SHP77 treated with DMSO at 0.1 percent for 48 hours (cell line): Measurements from ENCODE around the gene ZNF615.
"Not testable (repeated sequence)": the region's sequence is repeated elsewhere in the genome, so short reads cannot be mapped to it uniquely, and the experiment has no call there.

ENCODE experiments used
- DNase-seq: peaks from one replicate; lab custom pipeline; 2025; lab: John Stamatoyannopoulos, UW

ZNF615 gene

DNA sequence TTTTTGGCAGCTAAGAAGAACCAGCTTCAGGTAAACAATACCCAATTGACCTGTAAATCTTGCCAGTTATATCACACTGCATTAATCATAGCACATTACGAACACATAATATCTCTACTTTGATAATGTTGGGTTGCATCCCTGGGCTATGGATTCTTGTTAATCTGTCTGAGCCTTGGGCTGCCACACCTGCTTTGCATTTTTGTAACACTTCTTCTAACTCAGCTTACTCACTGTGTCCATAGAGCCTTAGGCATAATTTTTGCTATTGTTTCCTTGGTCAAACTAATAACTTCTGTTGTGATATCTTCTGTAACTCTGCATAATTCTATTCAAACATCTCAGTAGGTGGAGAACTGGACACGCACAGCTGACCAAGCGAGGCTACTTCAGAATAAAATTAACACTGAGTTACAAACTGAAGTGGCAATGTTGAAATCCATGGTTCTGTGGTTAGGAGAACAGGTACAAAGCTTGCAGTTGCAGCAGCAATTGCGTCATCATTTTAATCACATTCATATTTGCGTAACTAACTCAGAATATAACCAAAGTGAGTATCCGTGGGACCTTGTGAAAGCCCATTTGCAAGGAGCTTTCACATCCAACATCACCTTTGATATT lies 27.8 kb downstream of the ZNF615 start:
- DNase-seq, result no peak

DNA sequence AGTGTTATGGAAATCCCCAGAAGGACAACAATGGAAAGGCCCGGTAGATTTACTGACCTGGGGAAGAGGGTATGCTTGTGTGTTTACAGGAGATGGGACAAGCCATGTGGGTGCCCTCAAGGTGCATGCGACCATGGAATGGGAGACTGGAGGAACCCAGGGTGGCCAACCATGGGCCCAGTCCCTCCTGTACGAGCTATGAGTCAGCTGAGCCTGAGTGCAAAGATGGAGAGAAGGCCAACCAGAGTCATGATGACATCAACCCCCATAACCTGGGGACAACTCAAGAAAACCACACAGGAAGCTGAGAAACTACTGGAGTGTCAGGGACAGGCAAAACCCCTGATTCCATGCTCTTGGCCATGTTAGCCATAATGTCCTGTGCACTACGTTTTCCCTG lies 29.1 kb downstream of the ZNF615 start:
- DNase-seq, result no peak

DNA sequence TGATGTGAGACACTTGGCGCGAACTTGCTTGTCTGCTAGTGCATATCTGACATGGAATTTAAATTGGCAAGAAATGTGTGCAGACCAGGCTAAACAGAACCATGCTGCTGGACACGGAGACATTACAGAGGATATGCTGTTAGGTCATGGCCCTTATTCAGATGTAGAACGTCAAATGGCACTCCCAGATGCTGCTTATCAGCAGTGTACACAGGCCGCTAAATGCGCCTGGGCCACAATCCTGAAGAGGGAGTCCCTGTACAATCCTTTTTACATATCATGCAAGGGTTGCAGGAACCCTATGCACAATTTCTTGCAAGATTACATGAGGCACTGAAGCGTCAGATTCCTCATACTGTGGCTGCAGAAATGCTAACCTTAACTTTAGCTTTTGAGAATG lies 30.7 kb downstream of the ZNF615 start:
- no peak for DNase-seq

DNA sequence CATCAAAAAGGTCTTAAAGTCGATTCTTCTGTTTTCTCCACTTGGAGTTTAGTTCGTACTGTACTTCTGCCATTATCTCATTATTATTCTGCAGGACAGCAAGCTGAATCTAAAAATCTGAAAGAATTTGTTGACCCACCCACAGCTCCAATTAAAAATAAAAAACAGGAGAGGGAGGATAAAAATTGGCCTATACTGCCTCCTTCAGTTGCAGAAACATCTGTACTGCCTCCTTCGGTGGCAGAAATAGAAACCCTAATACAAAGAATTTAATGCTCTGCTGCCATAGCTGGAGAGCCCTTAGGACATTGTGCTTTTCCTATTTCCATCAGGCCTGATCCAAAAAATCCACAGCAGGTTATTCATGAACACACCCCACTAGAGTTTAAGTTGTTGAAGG lies 31.2 kb downstream of the ZNF615 start:
- DNase-seq, result no peak

DNA sequence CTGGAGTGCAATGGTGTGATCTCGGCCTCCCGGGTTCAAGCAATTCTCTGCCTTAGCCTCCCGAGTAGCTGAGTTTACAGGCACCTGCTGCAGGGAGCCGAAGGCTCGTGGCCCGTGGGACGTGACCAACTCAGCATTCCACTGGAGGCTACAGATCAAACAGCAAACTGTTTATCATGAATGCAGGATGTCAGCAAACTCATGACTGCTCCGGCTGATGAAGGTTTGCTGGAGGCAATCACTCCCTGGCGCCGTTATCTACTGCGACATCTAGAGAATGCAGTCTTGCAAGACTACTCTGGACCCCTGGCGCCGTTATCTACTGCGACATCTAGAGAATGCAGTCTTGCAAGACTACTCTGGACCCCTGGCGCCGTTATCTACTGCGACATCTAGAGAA lies 32.2 kb downstream of the ZNF615 start:
- DNase-seq, result not testable (repeated sequence)

DNA sequence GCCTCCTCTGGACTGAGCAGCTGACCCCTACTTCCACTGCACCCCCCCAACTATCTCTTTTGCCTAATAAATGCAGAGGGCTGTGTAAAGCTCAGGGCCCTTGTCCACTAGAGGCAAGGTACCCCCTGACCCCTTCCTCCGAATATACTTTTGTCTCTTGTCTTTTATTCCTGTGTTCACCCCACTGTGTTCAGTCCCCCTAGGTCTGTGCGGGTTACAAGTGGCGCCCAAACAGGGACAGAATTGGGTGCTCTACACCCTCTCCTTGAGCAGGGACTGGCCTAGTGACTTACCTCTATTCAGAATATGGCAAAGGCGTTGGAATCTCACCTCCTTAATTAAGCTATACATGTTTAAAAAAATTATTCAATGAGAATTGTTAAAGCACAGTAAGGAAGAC lies 36.4 kb downstream of the ZNF615 start:
- DNase-seq, result no peak

DNA sequence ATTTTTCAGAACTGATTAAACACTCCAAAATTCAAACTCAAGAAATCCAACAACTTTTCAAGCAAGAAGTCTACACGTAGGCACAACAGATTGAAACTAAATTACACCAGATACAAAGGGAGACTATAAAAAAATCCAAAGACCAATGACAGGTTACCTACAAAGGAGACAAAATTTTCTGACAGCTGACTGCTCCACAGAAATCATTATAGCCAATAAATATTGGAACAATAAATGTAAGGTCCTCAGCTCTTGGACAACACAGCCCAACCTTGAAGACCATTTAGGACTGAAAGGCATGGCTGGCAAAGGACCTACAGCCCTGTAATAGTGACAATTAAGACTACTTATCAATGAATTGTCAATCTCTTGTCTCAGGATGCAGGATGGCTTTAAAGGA lies 37.3 kb downstream of the ZNF615 start:
- DNase-seq, result no peak

DNA sequence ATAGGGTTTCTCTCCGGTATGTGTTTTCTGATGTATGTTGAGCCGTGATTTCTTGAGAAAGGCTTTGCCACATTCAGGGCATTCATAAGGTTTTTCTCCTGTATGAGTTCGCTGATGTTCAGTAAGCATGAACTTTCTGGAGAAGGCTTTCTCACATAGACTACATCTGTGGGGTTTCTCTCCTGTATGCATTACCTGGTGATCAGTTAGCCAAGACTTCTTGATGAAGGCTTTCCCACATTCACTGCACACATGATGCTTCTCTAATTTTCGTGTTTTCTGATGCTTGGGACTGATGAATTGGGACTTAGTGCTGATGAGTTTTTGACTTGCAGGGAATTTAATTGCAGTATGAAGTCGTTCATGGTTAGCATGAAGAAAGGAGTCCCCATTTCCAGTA lies 42.4 kb downstream of the ZNF615 start:
- no peak for DNase-seq

DNA sequence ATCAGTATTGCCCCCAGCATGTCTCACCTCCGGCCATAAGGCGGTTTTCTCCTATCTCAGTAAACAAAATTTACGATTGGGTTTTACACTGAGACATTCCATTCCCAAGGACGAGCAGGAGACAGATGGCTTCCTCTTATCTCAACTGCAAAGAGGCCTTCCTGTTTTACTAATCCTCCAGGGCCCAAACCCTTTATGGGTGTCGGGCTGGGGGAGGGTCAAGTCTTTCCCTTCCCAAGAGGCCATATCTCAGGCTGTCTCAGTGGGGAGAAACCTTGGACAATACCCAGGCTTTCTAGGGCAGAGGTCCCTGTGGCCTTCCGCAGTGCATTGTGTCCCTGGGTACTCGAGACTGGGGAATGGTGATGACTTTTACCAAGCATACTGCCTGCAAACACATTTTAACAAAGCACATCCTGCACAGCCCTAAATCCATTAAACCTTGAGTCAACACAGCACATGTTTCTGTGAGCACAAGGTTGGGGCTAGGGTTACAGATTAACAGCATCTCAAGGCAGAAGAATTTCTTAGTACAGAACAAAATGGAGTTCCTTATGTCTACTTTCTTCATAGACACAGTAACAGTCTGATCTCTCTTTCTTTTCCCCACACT lies 47.3 kb downstream of the ZNF615 start:
- not testable (repeated sequence) for DNase-seq

DNA sequence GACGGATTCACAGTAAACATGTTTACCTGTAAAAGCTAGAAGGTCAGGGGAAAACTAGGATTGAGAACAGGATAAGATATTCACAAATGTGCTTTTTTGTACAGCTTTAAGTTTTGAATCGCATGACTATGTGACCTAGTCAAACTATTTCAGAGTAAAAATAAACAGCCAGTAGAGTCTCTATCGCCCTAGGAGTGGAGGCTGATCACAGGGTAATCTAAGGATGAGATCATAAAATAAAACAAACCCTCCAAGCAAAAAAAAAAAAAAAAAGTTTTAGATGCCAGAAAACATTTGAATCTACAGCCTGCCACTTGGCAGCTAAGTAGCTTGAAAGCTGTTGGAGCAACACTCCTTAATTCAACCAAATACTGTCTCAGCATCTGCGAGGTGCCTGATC lies 48.2 kb downstream of the ZNF615 start:
- no peak for DNase-seq

DNA sequence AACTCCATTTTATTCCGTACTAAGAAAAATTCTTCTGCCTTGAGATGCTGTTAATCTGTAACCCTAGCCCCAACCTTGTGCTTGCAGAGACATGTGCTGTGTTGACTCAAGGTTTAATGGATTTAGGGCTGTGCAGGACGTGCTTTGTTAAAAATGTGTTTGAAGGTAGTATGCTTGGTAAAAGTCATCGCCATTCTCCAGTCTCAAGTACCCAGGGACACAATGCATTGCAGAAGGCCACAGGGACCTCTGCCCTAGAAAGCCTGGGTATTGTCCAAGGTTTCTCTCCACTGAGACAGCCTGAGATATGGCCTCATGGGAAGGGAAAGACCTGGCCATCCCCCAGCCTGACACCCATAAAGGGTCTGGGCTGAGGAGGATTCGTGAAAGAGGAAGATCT lies 50.2 kb downstream of the ZNF615 start:
- not testable (repeated sequence) for DNase-seq

DNA sequence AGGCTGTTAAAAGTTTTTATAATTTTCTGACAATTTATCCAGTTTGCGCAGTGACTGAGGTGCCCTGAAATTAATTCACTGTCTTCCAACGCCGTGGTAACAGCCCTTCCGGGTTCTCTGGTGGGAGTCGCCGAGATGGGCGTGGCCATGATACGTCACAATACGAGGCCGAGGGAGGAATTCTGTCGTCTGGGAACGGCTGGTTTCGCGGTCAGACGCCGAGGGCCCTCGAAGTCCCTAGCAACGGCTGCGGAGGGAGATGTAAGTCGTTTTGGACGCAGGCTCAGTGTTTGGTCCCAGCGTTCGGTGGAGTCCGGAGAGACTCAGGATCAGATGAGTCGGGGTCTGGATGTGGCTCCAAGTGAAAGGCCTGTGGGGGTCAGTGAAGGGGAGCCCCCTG lies 59.0 kb downstream of the ZNF615 start:
- no peak for DNase-seq

DNA sequence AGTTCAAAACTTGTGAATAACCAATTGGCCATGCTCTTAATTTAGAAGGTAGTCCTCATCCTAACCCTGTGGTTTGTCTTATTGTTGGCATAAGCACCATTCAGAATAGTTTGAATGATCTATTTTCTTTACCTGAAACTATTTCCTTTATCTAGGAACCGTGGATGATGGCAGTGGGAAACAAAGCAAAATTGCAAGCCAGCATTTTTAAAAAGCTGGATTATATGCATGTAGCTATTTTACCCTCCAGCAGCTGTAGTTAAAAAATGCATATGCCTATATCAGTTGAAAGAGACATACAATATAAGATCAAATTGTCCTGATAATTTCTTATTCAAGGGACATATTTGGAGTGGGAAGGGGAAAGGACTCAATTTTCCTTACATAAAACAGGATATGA lies 61.4 kb downstream of the ZNF615 start:
- DNase-seq, result no peak

DNA sequence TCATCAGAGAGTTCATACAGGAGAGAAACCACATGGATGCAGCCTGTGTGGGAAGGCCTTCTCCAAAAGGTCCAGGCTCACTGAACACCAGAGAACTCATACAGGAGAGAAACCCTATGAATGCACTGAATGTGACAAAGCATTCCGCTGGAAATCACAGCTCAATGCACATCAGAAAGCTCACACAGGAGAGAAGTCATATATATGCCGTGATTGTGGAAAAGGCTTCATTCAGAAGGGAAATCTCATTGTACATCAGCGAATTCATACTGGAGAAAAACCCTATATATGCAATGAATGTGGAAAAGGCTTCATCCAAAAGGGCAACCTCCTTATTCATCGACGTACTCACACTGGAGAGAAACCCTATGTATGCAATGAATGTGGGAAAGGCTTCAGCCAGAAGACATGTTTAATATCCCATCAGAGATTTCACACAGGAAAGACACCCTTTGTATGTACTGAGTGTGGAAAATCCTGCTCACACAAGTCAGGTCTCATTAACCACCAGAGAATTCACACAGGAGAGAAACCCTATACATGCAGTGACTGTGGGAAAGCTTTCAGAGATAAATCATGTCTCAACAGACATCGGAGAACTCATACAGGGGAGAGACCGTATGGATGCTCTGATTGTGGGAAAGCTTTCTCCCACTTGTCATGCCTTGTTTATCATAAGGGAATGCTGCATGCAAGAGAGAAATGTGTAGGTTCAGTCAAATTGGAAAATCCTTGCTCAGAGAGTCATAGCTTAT lies 63.0 kb downstream of the ZNF615 start:
- DNase-seq, result no peak
